GM23338 (cell line): ENCODE measurements around the gene NIPSNAP3A. TPM values are rescaled to one million over a fixed set of nuclear protein-coding genes. Genes with fewer than 3 reads are reported as not detected.

Source experiments
- ATAC-seq: fragments of 200-7000 bp; cut with Tn5 transposase; 3 replicates; pipeline ENCODE4 v1.9.1; 2020
- DNase-seq: peaks from one replicate; pipeline ENCODE4 v3.0.0-alpha.2; 2015; ENCODE audit warnings: low spot score
- H2AFZ ChIP-seq: fragments of 200-600 bp; sonication (generic); 2 replicates; pipeline ENCODE4 v1.8.0; 2016; ENCODE audit warnings: antibody characterized with exemption, mild to moderate bottlenecking, moderate library complexity
- H3F3A ChIP-seq: fragments of 200-600 bp; sonication (generic); replicated peaks from 2 replicates; pipeline ENCODE4 v1.8.0; 2017; ENCODE audit warnings: antibody characterized with exemption, mixed run types, low read depth
- H3K27ac ChIP-seq: fragments of 200-600 bp; sonication (generic); 2 replicates; pipeline ENCODE4 v1.6.1; 2016; ENCODE audit warnings: low read depth
- H3K27me3 ChIP-seq: fragments of 200-600 bp; sonication (generic); 2 replicates; pipeline ENCODE4 v1.8.0; 2016; ENCODE audit warnings: mild to moderate bottlenecking, mixed run types, moderate library complexity; ENCODE audit not compliant: insufficient read depth
- H3K36me3 ChIP-seq: fragments of 200-600 bp; sonication (generic); 2 replicates; pipeline ENCODE4 v1.8.0; 2016; ENCODE audit warnings: mild to moderate bottlenecking; ENCODE audit not compliant: insufficient read depth
- H3K4me1 ChIP-seq: fragments of 200-600 bp; sonication (generic); 2 replicates; pipeline ENCODE4 v1.8.0; 2016; ENCODE audit warnings: mild to moderate bottlenecking, moderate library complexity; ENCODE audit not compliant: insufficient read depth
- H3K4me2 ChIP-seq: fragments of 200-600 bp; sonication (generic); 2 replicates; pipeline ENCODE4 v1.7.1; 2017; ENCODE audit warnings: mixed run types
- H3K4me3 ChIP-seq: fragments of 200-600 bp; sonication (generic); 2 replicates; pipeline ENCODE4 v1.6.1; 2016; ENCODE audit warnings: mixed run types
- H3K79me2 ChIP-seq: fragments of 200-600 bp; sonication (generic); replicated peaks from 2 replicates; pipeline ENCODE4 v1.8.0; 2017; ENCODE audit warnings: mild to moderate bottlenecking; ENCODE audit not compliant: insufficient read depth
- H3K9me2 ChIP-seq: fragments of 200-600 bp; sonication (generic); 2 replicates; pipeline ENCODE4 v1.8.0; 2017; ENCODE audit not compliant: insufficient read depth
- H4K20me1 ChIP-seq: fragments of 200-600 bp; sonication (generic); replicated peaks from 2 replicates; pipeline ENCODE4 v1.8.0; 2017; ENCODE audit warnings: mild to moderate bottlenecking; ENCODE audit not compliant: insufficient read depth
- H3K27ac Mint-ChIP-seq: 2 replicates; pipeline ENCODE4 v1.8.0; 2020; ENCODE audit warnings: inconsistent platforms, mild to moderate bottlenecking, moderate library complexity, mixed read lengths
- H3K27me3 Mint-ChIP-seq: 3 replicates; pipeline ENCODE4 v1.8.0; 2022; ENCODE audit warnings: low read depth, mild to moderate bottlenecking, moderate library complexity, mixed read lengths, inconsistent platforms; ENCODE audit not compliant: insufficient read depth, poor library complexity
- H3K36me3 Mint-ChIP-seq: 3 replicates; pipeline ENCODE4 v1.8.0; 2021; ENCODE audit warnings: low read depth, mild to moderate bottlenecking, inconsistent platforms, moderate library complexity, mixed read lengths
- H3K4me1 Mint-ChIP-seq: 3 replicates; pipeline ENCODE4 v1.8.0; 2020; ENCODE audit warnings: mild to moderate bottlenecking, inconsistent platforms, mixed read lengths
- H3K4me3 Mint-ChIP-seq: 3 replicates; pipeline ENCODE4 v1.8.0; 2021; ENCODE audit warnings: moderate library complexity, mild to moderate bottlenecking, inconsistent platforms, mixed read lengths
- H3K9me3 Mint-ChIP-seq: 3 replicates; pipeline ENCODE4 v1.8.0; 2020; ENCODE audit warnings: moderate library complexity, mild to moderate bottlenecking, inconsistent platforms, mixed read lengths
- CREB1 ChIP-seq: fragments of 250-450 bp; sonication (Bioruptor Pico); IDR thresholded peaks from 2 replicates; pipeline ENCODE4 v1.5.0; 2020; ENCODE audit warnings: low read depth, mild to moderate bottlenecking, moderate library complexity
- CTCF ChIP-seq, 2 experiments: fragments of 200-600 bp in 1 of 2; sonication (generic) in 1 of 2; conservative IDR thresholded peaks; 2 replicates each; pipeline versions ENCODE4 v1.5.1 to v1.6.1; 2016 to 2017; ENCODE audit warnings: antibody characterized with exemption in 2 of 2, low read depth in 2 of 2, mild to moderate bottlenecking in 2 of 2, moderate library complexity in 1 of 2
- EZH2 ChIP-seq: fragments of 200-600 bp; sonication (generic); IDR thresholded peaks from one replicate; pipeline ENCODE4 v1.8.0; 2017; ENCODE audit warnings: antibody characterized with exemption, mild to moderate bottlenecking, low read depth; ENCODE audit not compliant: unreplicated experiment
- EZH2phosphoT487 ChIP-seq: fragments of 200-600 bp; sonication (generic); IDR thresholded peaks from one replicate; pipeline ENCODE4 v1.8.1; 2018; ENCODE audit warnings: antibody characterized with exemption; ENCODE audit not compliant: unreplicated experiment
- JUNB ChIP-seq: IDR thresholded peaks from one replicate; pipeline ENCODE4 v1.6.1; 2016; ENCODE audit warnings: antibody characterized with exemption; ENCODE audit not compliant: unreplicated experiment
- NANOG ChIP-seq: IDR thresholded peaks from 2 replicates; pipeline ENCODE4 v1.6.1; 2016; ENCODE audit warnings: antibody characterized with exemption, borderline replicate concordance
- POLR2AphosphoS5 ChIP-seq: IDR thresholded peaks from 2 replicates; pipeline ENCODE4 v1.6.1; 2016; ENCODE audit warnings: antibody characterized with exemption, low read depth
- STAT1 ChIP-seq: IDR thresholded peaks from one replicate; pipeline ENCODE4 v1.6.1; 2016; ENCODE audit warnings: antibody characterized with exemption; ENCODE audit not compliant: unreplicated experiment
- ZNF114 ChIP-seq: fragments of 250-450 bp; sonication (Bioruptor Pico); IDR thresholded peaks from 2 replicates; pipeline ENCODE4 v1.5.0; 2020; ENCODE audit warnings: mild to moderate bottlenecking, moderate library complexity
- ZNF331 ChIP-seq: fragments of 250-450 bp; sonication (Bioruptor Pico); IDR thresholded peaks from 2 replicates; pipeline ENCODE4 v1.5.0; 2020; ENCODE audit warnings: low read depth, mild to moderate bottlenecking, moderate library complexity
- ZNF462 ChIP-seq: fragments of 250-450 bp; sonication (Bioruptor Pico); IDR thresholded peaks from 2 replicates; pipeline ENCODE4 v1.5.0; 2020; ENCODE audit warnings: mild to moderate bottlenecking, moderate library complexity
- polyA plus RNA-seq: library from polyadenylated mRNA; unstranded; fragments of >200 nt; fragmentation: Nextera tagmentation; extraction: Ambion mirVana; gene quantifications from 2 replicates; pipeline ENCODE4 v1.2.1, GENCODE V29; 2016
- total RNA-seq: library from RNA; depleted of rRNA; stranded (reverse); fragments of >200 nt; shearing (Covaris generic); gene quantifications from 2 replicates; pipeline ENCODE4 v1.2.3, GENCODE V29; 2014
- TF ChIP-seq, protein P1 (sequence below): IDR thresholded peaks from one replicate; pipeline ENCODE4 v1.6.1; 2018; ENCODE audit warnings: antibody characterized with exemption; ENCODE audit not compliant: unreplicated experiment
- TF ChIP-seq, protein P2 (sequence below): IDR thresholded peaks from 2 replicates; pipeline ENCODE4 v1.6.1; 2016; ENCODE audit warnings: antibody characterized with exemption

Gene NIPSNAP3A
- total and polyA plus RNA-seq, 2 experiments from 2014 or later: 9.6 to 13.0 TPM

- peaks cover 2% of the 10 kb centered on the region for H3K27me3 Mint-ChIP-seq
- TF ChIP-seq, protein P1, sequence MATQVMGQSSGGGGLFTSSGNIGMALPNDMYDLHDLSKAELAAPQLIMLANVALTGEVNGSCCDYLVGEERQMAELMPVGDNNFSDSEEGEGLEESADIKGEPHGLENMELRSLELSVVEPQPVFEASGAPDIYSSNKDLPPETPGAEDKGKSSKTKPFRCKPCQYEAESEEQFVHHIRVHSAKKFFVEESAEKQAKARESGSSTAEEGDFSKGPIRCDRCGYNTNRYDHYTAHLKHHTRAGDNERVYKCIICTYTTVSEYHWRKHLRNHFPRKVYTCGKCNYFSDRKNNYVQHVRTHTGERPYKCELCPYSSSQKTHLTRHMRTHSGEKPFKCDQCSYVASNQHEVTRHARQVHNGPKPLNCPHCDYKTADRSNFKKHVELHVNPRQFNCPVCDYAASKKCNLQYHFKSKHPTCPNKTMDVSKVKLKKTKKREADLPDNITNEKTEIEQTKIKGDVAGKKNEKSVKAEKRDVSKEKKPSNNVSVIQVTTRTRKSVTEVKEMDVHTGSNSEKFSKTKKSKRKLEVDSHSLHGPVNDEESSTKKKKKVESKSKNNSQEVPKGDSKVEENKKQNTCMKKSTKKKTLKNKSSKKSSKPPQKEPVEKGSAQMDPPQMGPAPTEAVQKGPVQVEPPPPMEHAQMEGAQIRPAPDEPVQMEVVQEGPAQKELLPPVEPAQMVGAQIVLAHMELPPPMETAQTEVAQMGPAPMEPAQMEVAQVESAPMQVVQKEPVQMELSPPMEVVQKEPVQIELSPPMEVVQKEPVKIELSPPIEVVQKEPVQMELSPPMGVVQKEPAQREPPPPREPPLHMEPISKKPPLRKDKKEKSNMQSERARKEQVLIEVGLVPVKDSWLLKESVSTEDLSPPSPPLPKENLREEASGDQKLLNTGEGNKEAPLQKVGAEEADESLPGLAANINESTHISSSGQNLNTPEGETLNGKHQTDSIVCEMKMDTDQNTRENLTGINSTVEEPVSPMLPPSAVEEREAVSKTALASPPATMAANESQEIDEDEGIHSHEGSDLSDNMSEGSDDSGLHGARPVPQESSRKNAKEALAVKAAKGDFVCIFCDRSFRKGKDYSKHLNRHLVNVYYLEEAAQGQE: no peak
- TF ChIP-seq CREB1 (CRISPR knock-in tag) (no peak), ZNF114 (CRISPR knock-in tag) (no peak), NANOG (no peak), POLR2AphosphoS5 (no peak), EZH2phosphoT487 (no peak), EZH2 (no peak), ZNF462 (CRISPR knock-in tag) (no peak), ZNF331 (CRISPR knock-in tag) (no peak), CTCF (conservative IDR thresholded peaks at IDR 0.05; ENCODE audit: low read depth in 2 of 2) (no peak), STAT1 (no peak), JUNB (no peak)
- TF ChIP-seq, protein P2, sequence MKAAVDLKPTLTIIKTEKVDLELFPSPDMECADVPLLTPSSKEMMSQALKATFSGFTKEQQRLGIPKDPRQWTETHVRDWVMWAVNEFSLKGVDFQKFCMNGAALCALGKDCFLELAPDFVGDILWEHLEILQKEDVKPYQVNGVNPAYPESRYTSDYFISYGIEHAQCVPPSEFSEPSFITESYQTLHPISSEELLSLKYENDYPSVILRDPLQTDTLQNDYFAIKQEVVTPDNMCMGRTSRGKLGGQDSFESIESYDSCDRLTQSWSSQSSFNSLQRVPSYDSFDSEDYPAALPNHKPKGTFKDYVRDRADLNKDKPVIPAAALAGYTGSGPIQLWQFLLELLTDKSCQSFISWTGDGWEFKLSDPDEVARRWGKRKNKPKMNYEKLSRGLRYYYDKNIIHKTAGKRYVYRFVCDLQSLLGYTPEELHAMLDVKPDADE: no peak
- no peak for ATAC-seq
- no peaks in the 10 kb centered on the region for H3K4me1 Mint-ChIP-seq
- no peaks in the 10 kb centered on the region for H3K36me3 Mint-ChIP-seq
- no peaks in the 10 kb centered on the region for H3K27me3 ChIP-seq
- no peak overlapping the region for H2AFZ ChIP-seq
- H3K27ac ChIP-seq: no peak overlapping the region
- no peaks in the 10 kb centered on the region for H3K9me2 ChIP-seq
- no peaks in the 10 kb centered on the region for H3K4me1 ChIP-seq
- H3K27ac Mint-ChIP-seq: peak overlapping the region; percentile 45; the same call in 1 of the 2 replicates
- no peak overlapping the region for H3K4me3 ChIP-seq
- H3K79me2 ChIP-seq: no peaks in the 10 kb centered on the region
- H3K36me3 ChIP-seq: no peaks in the 10 kb centered on the region
- DNase-seq: no peak
- no peak overlapping the region for H3K4me3 Mint-ChIP-seq
- H3K4me2 ChIP-seq: no peak overlapping the region
- H3F3A ChIP-seq: no peaks in the 10 kb centered on the region
- no peaks in the 10 kb centered on the region; the same call in 2 of the 3 replicates for H3K9me3 Mint-ChIP-seq
- no peaks in the 10 kb centered on the region for H4K20me1 ChIP-seq
Observed at GRCh38 chr9:104725014-104725413, 22.5 kb upstream of the NIPSNAP3A start.
